Natural killer cell (primary cell): Measurements from ENCODE around the gene SLC15A3. TPM values are rescaled to one million over a fixed set of nuclear protein-coding genes. Genes with fewer than 3 reads are reported as not detected.

Experiments used
- ATAC-seq, 3 donors: fragments of 150-1000 bp in 2 of 3; fragments of 200-7000 bp in 1 of 3; cut with Tn5 transposase; 1 replicate in 1 of 3; 2 replicates in 2 of 3; pipeline ENCODE4 v1.10.0; 2021; ENCODE audit warnings: mild to moderate bottlenecking in 2 of 3, moderate library complexity in 2 of 3
- DNase-seq, 2 donors: peaks; one replicate each; pipeline versions ENCODE4 v3.0.0 to v3.0.0-alpha.2; 2013 to 2021; ENCODE audit warnings: mixed read lengths in 1 of 2
- H3K27ac ChIP-seq: one replicate; pipeline ENCODE4 v1.5.1; 2013; ENCODE audit warnings: mild to moderate bottlenecking, low read length
- H3K27me3 ChIP-seq: one replicate; pipeline ENCODE4 v1.6.1; 2013; ENCODE audit warnings: low read length; ENCODE audit not compliant: control insufficient read depth, insufficient read depth
- H3K36me3 ChIP-seq: one replicate; pipeline ENCODE4 v1.6.1; 2013; ENCODE audit warnings: low read length; ENCODE audit not compliant: control insufficient read depth, insufficient read depth
- H3K4me1 ChIP-seq: one replicate; pipeline ENCODE4 v1.6.1; 2013; ENCODE audit warnings: low read length; ENCODE audit not compliant: control insufficient read depth, insufficient read depth
- H3K4me3 ChIP-seq: one replicate; pipeline ENCODE4 v1.5.1; 2013; ENCODE audit warnings: low read length
- H3K9me3 ChIP-seq: one replicate; pipeline ENCODE4 v1.6.1; 2013; ENCODE audit warnings: low read length; ENCODE audit not compliant: control insufficient read depth, insufficient read depth
- H3K27ac Mint-ChIP-seq, 2 donors: one replicate each; pipeline ENCODE4 v1.8.0; 2022; ENCODE audit warnings: mild to moderate bottlenecking in 2 of 2, mixed read lengths in 2 of 2, moderate library complexity in 1 of 2
- H3K27me3 Mint-ChIP-seq, 2 donors: one replicate each; pipeline ENCODE4 v1.8.0; 2022; ENCODE audit warnings: low read depth in 2 of 2, mixed read lengths in 2 of 2
- H3K36me3 Mint-ChIP-seq: one replicate; pipeline ENCODE4 v1.8.0; 2022; ENCODE audit warnings: mixed read lengths
- H3K4me1 Mint-ChIP-seq, 2 donors: one replicate each; pipeline ENCODE4 v1.8.0; 2022; ENCODE audit warnings: mixed read lengths in 2 of 2
- H3K4me3 Mint-ChIP-seq: one replicate; pipeline ENCODE4 v1.8.0; 2022; ENCODE audit warnings: mild to moderate bottlenecking, moderate library complexity, mixed read lengths
- H3K9me3 Mint-ChIP-seq, 2 donors: one replicate each; pipeline ENCODE4 v1.8.0; 2022; ENCODE audit warnings: mixed read lengths in 2 of 2
- CTCF ChIP-seq: fragments of 200-600 bp; IDR thresholded peaks from one replicate; pipeline ENCODE4 v1.8.0; 2022; ENCODE audit warnings: antibody characterized with exemption
- WGBS: methylation state at CpG from one replicate; pipeline ENCODE4 v1.1.7; 2013; ENCODE audit warnings: missing lambda C conversion rate; ENCODE audit not compliant: insufficient coverage; 5-methylcytosine and 5-hydroxymethylcytosine counted together
- intact Hi-C: fragments of 100-400 bp; cut with micrococcal nuclease; formaldehyde crosslinking; loops from one replicate; pipeline ENCODE4 v1.14.2; 2022
- total RNA-seq, 4 donors: library from RNA; stranded (reverse); fragments of 120-200 nt in 1 of 4; gene quantifications; one replicate each; pipeline versions ENCODE4 v1.2.3 to v1.2.4, GENCODE V29; 2013 to 2022

Gene SLC15A3
- total RNA-seq, 3 donors from 2014 or later (not counting 1 experiment from before 2014, with no cell fraction given), result 11.6 to 26.5 (median 20.1) TPM

- Histone ChIP-seq H3K9me3 (no peaks in the 10 kb centered on the region), H3K4me3 (no peak overlapping the region), H3K27ac (no peak overlapping the region), H3K36me3 (peaks cover 36% of the 10 kb centered on the region), H3K27me3 (peaks cover 19% of the 10 kb centered on the region), H3K4me1 (peaks cover 24% of the 10 kb centered on the region)
- no peak for ATAC-seq
- Mint-ChIP-seq H3K4me3 (peak overlapping the region; percentile 76), H3K27ac (no peak overlapping the region), H3K4me1 (peaks cover 8 to 19% of the 10 kb centered on the region in 2 donors), H3K9me3 (no peaks in the 10 kb centered on the region), H3K27me3 (peaks cover 7 to 23% of the 10 kb centered on the region in 2 donors), H3K36me3 (peaks cover 8% of the 10 kb centered on the region)
- no peak for TF ChIP-seq CTCF
- intact Hi-C loops, result no loop called here
- DNase-seq, result no peak
- 93% methylated on average over 6 of the region's 6 CpGs for WGBS
Measured at GRCh38 chr11:60922906-60923305, 29.1 kb downstream of the SLC15A3 start.

DNA sequence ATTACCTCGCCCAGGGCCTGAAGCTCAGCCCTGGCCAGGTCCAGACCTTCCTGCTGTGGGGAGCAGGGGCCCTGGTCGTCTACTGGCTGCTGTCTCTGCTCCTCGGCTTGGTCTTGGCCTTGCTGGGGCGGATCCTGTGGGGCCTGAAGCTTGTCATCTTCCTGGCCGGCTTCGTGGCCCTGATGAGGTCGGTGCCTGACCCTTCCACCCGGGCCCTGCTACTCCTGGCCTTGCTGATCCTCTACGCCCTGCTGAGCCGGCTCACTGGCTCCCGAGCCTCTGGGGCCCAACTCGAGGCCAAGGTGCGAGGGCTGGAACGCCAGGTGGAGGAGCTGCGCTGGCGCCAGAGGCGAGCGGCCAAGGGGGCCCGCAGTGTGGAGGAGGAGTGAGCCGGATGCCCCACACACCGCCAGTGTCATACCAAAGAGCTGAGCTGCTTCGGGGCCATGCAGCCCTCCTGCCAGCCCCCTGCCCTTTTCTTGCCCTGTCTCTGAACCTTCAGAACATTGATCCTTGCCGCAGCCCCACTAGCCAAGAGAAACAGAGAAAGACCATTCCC, 30.1 kb downstream of the SLC15A3 start:
- peaks cover 7 to 17% of the 10 kb centered on the region in 2 donors for H3K27me3 Mint-ChIP-seq

DNA sequence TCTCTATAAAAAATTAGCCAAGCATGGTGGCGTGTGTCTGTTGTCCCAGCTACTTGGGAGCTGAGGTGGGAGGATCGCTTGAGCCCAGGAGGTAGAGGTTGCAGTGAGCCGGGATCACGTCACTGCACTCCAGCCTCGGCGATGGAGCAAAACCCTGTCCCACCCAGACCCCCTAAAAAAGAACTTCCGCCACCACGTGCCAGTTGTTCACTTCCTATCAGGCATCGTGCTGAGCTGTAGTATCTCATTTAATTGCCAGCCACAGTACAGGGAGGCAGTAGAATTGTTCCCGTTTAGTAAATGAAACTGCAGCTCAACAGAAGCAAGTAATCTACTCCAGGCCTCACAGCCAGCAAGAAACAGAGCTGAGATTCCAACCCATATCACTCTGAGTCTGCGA, 30.7 kb downstream of the SLC15A3 start:
- Histone ChIP-seq H3K4me3 (no peak overlapping the region), H3K4me1 (peaks cover 32% of the 10 kb centered on the region), H3K36me3 (peaks cover 36% of the 10 kb centered on the region), H3K27me3 (peaks cover 19% of the 10 kb centered on the region), H3K27ac (no peak overlapping the region), H3K9me3 (no peaks in the 10 kb centered on the region)
- TF ChIP-seq CTCF, result no peak
- Mint-ChIP-seq H3K27me3 (peaks cover 2 to 14% of the 10 kb centered on the region in 2 donors), H3K36me3 (peaks cover 8% of the 10 kb centered on the region), H3K4me3 (no peak overlapping the region), H3K27ac (no peak overlapping the region), H3K9me3 (no peaks in the 10 kb centered on the region), H3K4me1 (peaks cover 19 to 26% of the 10 kb centered on the region in 2 donors)
- intact Hi-C loops, result no loop called here
- 96% methylated on average over 11 of the region's 11 CpGs for WGBS
- DNase-seq, result no peak
- no peak for ATAC-seq

More for the DNA sequence above, 30.1 kb downstream of the SLC15A3 start:
- H3K9me3 ChIP-seq, result no peaks in the 10 kb centered on the region
- DNase-seq (no peak), ATAC-seq (no peak)
- intact Hi-C loops, result no loop called here
- Mint-ChIP-seq H3K4me1 (peaks cover 13 to 24% of the 10 kb centered on the region in 2 donors), H3K9me3 (no peaks in the 10 kb centered on the region), H3K27ac (no peak overlapping the region), H3K4me3 (no peak overlapping the region), H3K36me3 (peaks cover 8% of the 10 kb centered on the region)
- peaks cover 36% of the 10 kb centered on the region for H3K36me3 ChIP-seq
- 96% methylated on average over 23 of the region's 23 CpGs for WGBS
- H3K4me1 ChIP-seq, result peaks cover 26% of the 10 kb centered on the region
- no peak for TF ChIP-seq CTCF
- H3K27ac ChIP-seq, result no peak overlapping the region
- H3K27me3 ChIP-seq, result peaks cover 19% of the 10 kb centered on the region
- H3K4me3 ChIP-seq, result no peak overlapping the region

DNA sequence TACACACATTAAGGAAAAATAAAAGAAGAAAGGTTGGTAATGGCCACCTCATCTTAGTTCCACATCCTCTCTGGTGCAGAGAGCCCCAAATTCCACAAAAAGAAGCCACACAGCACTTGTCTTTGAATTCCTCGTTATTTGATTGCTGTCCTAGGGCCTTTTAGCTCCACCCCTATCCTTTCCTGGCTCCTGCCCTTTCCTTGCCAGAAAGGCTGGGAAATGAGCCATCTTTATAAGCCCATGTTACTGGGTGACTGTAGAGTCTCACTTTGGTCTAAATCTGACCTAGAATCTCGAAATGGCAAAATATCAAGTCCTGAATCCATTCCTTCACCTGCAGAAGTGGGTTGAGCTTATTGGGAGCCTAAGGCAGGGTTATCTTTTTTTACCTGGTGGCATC, 32.0 kb downstream of the SLC15A3 start:
- TF ChIP-seq CTCF, result no peak
- no peaks in the 10 kb centered on the region for H3K9me3 Mint-ChIP-seq
- Histone ChIP-seq H3K4me3 (no peak overlapping the region), H3K36me3 (peaks cover 36% of the 10 kb centered on the region), H3K27me3 (peaks cover 13% of the 10 kb centered on the region), H3K27ac (no peak overlapping the region), H3K4me1 (peaks cover 38% of the 10 kb centered on the region), H3K9me3 (no peaks in the 10 kb centered on the region)
- H3K36me3 Mint-ChIP-seq, result peaks cover 8% of the 10 kb centered on the region
- 94% methylated on average over 2 of the region's 2 CpGs for WGBS
- DNase-seq, result no peak
- H3K4me1 Mint-ChIP-seq, result peaks cover 32 to 34% of the 10 kb centered on the region in 2 donors
- H3K4me3 Mint-ChIP-seq, result no peak overlapping the region
- H3K27ac Mint-ChIP-seq, result no peak overlapping the region
- peaks cover 0 to 4% of the 10 kb centered on the region in 2 donors for H3K27me3 Mint-ChIP-seq
- no peak for ATAC-seq
- intact Hi-C loops, result no loop called here
